Loucy (cell line): ENCODE data around the gene BRIP1.

Experiments
- EZH2phosphoT487 ChIP-seq: fragments of 200-600 bp; IDR thresholded peaks from 2 replicates; pipeline ENCODE4 v1.6.1; 2018; ENCODE audit warnings: antibody characterized with exemption, mild to moderate bottlenecking, moderate library complexity, borderline replicate concordance
- TF ChIP-seq, protein P1 (sequence below): fragments of 200-600 bp; sonication (generic); conservative IDR thresholded peaks from 2 replicates; pipeline ENCODE4 v1.5.1; 2014; ENCODE audit warnings: mild to moderate bottlenecking, antibody characterized with exemption, low read length

DNA sequence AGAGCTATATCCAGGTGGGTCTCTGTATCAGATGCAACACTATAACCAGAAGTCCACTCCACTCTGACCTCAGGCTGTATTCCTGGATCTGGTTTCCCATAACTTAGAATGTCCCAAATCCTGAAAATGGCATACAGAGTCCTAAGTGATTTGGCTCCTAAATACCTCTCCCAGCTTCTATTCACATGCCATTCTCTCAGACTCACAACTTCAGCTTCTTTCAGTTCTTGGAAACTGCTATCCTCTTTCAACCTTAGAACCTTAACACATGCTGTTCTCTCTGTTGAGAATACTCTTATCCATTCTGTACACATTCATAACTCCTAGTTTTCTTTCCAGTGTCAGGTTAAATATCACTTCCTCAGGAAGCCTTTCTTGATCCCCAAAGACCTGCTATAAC lies 132.0 kb downstream of the BRIP1 start:
- TF ChIP-seq, protein P1, sequence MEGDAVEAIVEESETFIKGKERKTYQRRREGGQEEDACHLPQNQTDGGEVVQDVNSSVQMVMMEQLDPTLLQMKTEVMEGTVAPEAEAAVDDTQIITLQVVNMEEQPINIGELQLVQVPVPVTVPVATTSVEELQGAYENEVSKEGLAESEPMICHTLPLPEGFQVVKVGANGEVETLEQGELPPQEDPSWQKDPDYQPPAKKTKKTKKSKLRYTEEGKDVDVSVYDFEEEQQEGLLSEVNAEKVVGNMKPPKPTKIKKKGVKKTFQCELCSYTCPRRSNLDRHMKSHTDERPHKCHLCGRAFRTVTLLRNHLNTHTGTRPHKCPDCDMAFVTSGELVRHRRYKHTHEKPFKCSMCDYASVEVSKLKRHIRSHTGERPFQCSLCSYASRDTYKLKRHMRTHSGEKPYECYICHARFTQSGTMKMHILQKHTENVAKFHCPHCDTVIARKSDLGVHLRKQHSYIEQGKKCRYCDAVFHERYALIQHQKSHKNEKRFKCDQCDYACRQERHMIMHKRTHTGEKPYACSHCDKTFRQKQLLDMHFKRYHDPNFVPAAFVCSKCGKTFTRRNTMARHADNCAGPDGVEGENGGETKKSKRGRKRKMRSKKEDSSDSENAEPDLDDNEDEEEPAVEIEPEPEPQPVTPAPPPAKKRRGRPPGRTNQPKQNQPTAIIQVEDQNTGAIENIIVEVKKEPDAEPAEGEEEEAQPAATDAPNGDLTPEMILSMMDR: no peak
- TF ChIP-seq EZH2phosphoT487: no peak
